ENCODE data around the gene OBSCN.
A peak's percentile ranks its signal among the peaks of the same experiment; 100 is the strongest.
"Not testable (repeated sequence)": the region's sequence is repeated elsewhere in the genome, so short reads cannot be mapped to it uniquely, and the experiment has no call there.

Gene OBSCN

GRCh38 chr1:228263636-228264035 is 55.8 kb downstream of the OBSCN start:
- no peak for DNase-seq (ENCODE audit: low read depth)

GRCh38 chr1:228264090-228264829 is 56.4 kb downstream of the OBSCN start:
- no peak for DNase-seq (ENCODE audit: low read depth)

- no peak for DNase-seq (ENCODE audit: low read depth)
Observed at GRCh38 chr1:228265167-228265566, 57.3 kb downstream of the OBSCN start.

GRCh38 chr1:228267962-228268880 is 60.4 kb downstream of the OBSCN start:
- DNase-seq (ENCODE audit: low read depth): no peak

GRCh38 chr1:228268881-228269265 is 61.0 kb downstream of the OBSCN start:
- no peak for DNase-seq (ENCODE audit: low read depth)

GRCh38 chr1:228269431-228269830 is 61.6 kb downstream of the OBSCN start:
- DNase-seq (ENCODE audit: low read depth): not testable (repeated sequence)

- no peak for DNase-seq (ENCODE audit: low read depth)
Observed at GRCh38 chr1:228270032-228270431, 62.2 kb downstream of the OBSCN start.

- no peak for DNase-seq (ENCODE audit: low read depth)
Observed at GRCh38 chr1:228271701-228272251, 63.9 kb downstream of the OBSCN start.

GRCh38 chr1:228272331-228272791 is 64.5 kb downstream of the OBSCN start:
- DNase-seq (ENCODE audit: low read depth): no peak

GRCh38 chr1:228272831-228273571 is 65.2 kb downstream of the OBSCN start:
- DNase-seq (ENCODE audit: low read depth): no peak

- no peak for DNase-seq (ENCODE audit: low read depth)
Observed at GRCh38 chr1:228273720-228274451, 66.0 kb downstream of the OBSCN start.

GRCh38 chr1:228274452-228275178 is 66.8 kb downstream of the OBSCN start:
- no peak for DNase-seq (ENCODE audit: low read depth)

- no peak for DNase-seq (ENCODE audit: low read depth)
Observed at GRCh38 chr1:228275179-228275429, 67.3 kb downstream of the OBSCN start.

GRCh38 chr1:228275430-228276173 is 67.8 kb downstream of the OBSCN start:
- DNase-seq (ENCODE audit: low read depth): peak; percentile 76

- DNase-seq (ENCODE audit: low read depth): no peak
Observed at GRCh38 chr1:228276174-228276831, 68.5 kb downstream of the OBSCN start.

- DNase-seq (ENCODE audit: low read depth): no peak
Observed at GRCh38 chr1:228276901-228277490, 69.2 kb downstream of the OBSCN start.

GRCh38 chr1:228277491-228278431 is 69.9 kb downstream of the OBSCN start:
- DNase-seq (ENCODE audit: low read depth): no peak

- DNase-seq (ENCODE audit: low read depth): no peak
Observed at GRCh38 chr1:228278432-228278941, 70.6 kb downstream of the OBSCN start.

Data from stimulated activated CD8-positive, alpha-beta memory T cell treated with anti-CD3 and anti-CD28 coated beads, Interleukin-7, amount 100 ng/mL, for 24 hours (primary cell).